ENCODE results near the gene CFAP221. TPM values are rescaled to one million over a fixed set of nuclear protein-coding genes. Genes with fewer than 3 reads are reported as not detected.

The CFAP221 gene
- total RNA-seq, 2 experiments from 2014 or later: not detected

DNA sequence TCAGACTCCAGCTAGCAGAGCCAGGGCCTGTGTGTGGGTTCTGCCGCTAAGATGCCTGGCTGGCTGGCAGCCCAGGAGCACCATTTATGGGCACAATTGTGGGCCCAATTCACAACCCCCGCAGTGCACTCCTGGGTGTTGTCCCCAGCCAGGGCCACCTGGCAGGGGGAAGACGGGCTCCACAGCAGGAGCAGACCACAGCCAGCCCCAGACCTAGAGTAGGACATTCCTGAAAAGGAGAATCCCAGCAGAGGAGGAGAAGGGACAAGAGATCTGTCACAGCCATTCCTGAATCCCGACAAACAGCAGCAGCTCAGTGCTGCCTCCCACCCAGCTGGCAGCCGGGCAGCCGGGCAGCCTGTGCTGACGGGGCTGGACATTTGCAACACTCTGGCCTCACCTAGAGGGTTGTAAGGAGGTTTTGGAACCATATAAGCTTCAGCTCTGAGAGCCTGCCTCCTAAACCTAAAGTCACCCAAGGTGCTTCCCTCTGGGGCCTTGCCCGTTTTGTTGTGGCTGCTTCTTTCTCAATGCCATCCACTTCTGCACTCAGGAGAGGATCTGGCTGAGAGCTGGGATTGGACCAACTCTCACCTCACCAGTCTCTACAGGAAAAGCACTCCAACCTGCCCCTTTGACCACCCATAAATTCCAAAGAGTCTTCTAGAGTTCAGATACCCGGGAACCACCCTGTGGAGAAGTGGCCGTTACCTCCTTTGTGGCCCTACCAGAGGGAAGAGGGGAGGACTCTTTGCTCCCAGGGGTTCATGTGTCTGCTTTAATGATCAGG, 130.7 kb downstream of the CFAP221 start:
- DNase-seq: no peak
- H3K36me3 Mint-ChIP-seq (ENCODE audit: low read depth): peaks cover 21% of the 10 kb centered on the region
- Histone ChIP-seq H3K27me3 (ENCODE audit: control insufficient read depth in 1 of 2, insufficient read depth in 2 of 2, low read length in 2 of 2) (no peaks in the 10 kb centered on the region), H3K9me3 (ENCODE audit: control insufficient read depth in 1 of 2, insufficient read depth in 1 of 2, low read length in 2 of 2) (no peaks in the 10 kb centered on the region), H3K4me3 (ENCODE audit: low read length) (no peak overlapping the region), H3K36me3 (ENCODE audit: insufficient read depth, low read length) (no peaks in the 10 kb centered on the region), H3K4me1 (ENCODE audit: insufficient read depth, low read length) (peaks cover 18% of the 10 kb centered on the region), H3K27ac (ENCODE audit: low read depth in 1 of 2, low read length in 2 of 2) (no peak overlapping the region)
- peaks cover 24% of the 10 kb centered on the region for H3K4me1 Mint-ChIP-seq (ENCODE audit: low read depth)
- H3K4me3 Mint-ChIP-seq: no peak overlapping the region
- intact Hi-C loops (cut with DNase I, micrococcal nuclease): loop anchor here (5.0 to 10.0 kb wide), 4 partner anchors 308 to 1860 kb away; partner anchors contain the start of genes DDX18 (in 2 of the 2), C2orf76 (in 1 of the 2), CCDC93 (in 1 of the 2) and DBI (in 1 of the 2)
- H3K27me3 Mint-ChIP-seq: no peaks in the 10 kb centered on the region
- TF ChIP-seq, protein P1, sequence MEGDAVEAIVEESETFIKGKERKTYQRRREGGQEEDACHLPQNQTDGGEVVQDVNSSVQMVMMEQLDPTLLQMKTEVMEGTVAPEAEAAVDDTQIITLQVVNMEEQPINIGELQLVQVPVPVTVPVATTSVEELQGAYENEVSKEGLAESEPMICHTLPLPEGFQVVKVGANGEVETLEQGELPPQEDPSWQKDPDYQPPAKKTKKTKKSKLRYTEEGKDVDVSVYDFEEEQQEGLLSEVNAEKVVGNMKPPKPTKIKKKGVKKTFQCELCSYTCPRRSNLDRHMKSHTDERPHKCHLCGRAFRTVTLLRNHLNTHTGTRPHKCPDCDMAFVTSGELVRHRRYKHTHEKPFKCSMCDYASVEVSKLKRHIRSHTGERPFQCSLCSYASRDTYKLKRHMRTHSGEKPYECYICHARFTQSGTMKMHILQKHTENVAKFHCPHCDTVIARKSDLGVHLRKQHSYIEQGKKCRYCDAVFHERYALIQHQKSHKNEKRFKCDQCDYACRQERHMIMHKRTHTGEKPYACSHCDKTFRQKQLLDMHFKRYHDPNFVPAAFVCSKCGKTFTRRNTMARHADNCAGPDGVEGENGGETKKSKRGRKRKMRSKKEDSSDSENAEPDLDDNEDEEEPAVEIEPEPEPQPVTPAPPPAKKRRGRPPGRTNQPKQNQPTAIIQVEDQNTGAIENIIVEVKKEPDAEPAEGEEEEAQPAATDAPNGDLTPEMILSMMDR (IDR thresholded peaks at IDR 0.05): no peak
- ATAC-seq (ENCODE audit: poor library complexity): no peak
- H3K9me3 Mint-ChIP-seq: no peaks in the 10 kb centered on the region
- ChIA-PET CTCF (interaction anchor here (1.4 kb wide), 1 partner anchor 555 kb away, joined by 3 read pairs; no protein-coding TSS in a partner anchor), POLR2A (no interaction called here)
- no peak overlapping the region for H3K27ac Mint-ChIP-seq

DNA sequence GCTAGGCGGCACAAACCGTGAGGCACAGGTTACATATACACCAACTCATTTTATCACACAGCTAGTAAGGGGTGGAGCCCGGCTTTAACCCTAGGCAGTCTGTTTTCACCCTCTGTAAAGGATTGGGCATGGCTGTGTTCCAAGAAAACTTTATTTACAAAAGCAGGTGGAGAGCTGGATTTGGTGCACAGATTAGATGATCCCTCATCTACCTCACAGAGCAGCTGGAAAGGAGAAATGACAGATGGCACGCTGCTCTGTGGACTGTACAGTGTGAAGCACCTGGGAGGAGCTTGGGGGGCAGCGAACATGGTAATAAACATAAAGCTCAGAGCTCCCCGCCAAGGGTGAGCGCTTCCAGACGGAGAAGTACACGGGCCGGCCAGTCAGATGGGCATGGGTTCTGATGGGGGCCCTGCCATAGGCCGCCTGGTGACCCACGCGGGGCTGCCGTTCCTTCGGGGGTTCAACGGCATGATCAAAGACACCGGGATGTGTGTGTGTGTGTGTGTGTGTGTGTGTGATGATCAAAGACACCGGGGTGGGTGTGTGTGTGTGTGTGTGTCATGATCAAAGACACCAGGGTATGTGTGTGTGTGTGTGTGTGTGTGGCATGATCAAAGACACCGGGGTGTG, 133.9 kb downstream of the CFAP221 start:
- Histone ChIP-seq H3K9me3 (ENCODE audit: control insufficient read depth in 1 of 2, insufficient read depth in 1 of 2, low read length in 2 of 2) (no peaks in the 10 kb centered on the region), H3K4me3 (ENCODE audit: low read length) (peak overlapping the region; percentile 97), H3K4me1 (ENCODE audit: insufficient read depth, low read length) (peaks cover 27% of the 10 kb centered on the region), H3K36me3 (ENCODE audit: insufficient read depth, low read length) (peaks cover 18% of the 10 kb centered on the region), H3K27me3 (ENCODE audit: control insufficient read depth in 1 of 2, insufficient read depth in 2 of 2, low read length in 2 of 2) (no peaks in the 10 kb centered on the region), H3K27ac (ENCODE audit: low read depth in 1 of 2, low read length in 2 of 2) (peak overlapping the region; percentile 40 to 49)
- DNase-seq: peak in 9 of 14 experiments; percentile 11 to 68 (median 22)
- Mint-ChIP-seq H3K4me1 (ENCODE audit: low read depth) (peaks cover 46% of the 10 kb centered on the region), H3K27ac (peak overlapping the region; percentile 91), H3K9me3 (no peaks in the 10 kb centered on the region), H3K36me3 (ENCODE audit: low read depth) (peaks cover 44% of the 10 kb centered on the region), H3K4me3 (peak overlapping the region; percentile 82), H3K27me3 (no peaks in the 10 kb centered on the region)
- POLR2A ChIA-PET: interaction anchor here (1.0 to 2.6 kb wide), 24 partner anchors 8 to 1863 kb away, joined by 3 to 40 read pairs (median 4); partner anchors contain the start of genes C2orf76, DBI, DDX18 and EPB41L5
- TF ChIP-seq, protein P1 (IDR thresholded peaks at IDR 0.05): no peak
- CTCF ChIA-PET: interaction anchor here (0.6 to 1.3 kb wide), 4 partner anchors 25 to 553 kb away, joined by 3 read pairs; no protein-coding TSS in a partner anchor
- peak; percentile 37 for ATAC-seq (ENCODE audit: poor library complexity)
- intact Hi-C loops (cut with DNase I, micrococcal nuclease): loop anchor here (2.0 to 10.0 kb wide), 5 partner anchors 81 to 1863 kb away; partner anchors contain the start of genes DDX18 (in 2 of the 2), C2orf76 (in 1 of the 2), CCDC93 (in 1 of the 2) and DBI (in 1 of the 2)

DNA sequence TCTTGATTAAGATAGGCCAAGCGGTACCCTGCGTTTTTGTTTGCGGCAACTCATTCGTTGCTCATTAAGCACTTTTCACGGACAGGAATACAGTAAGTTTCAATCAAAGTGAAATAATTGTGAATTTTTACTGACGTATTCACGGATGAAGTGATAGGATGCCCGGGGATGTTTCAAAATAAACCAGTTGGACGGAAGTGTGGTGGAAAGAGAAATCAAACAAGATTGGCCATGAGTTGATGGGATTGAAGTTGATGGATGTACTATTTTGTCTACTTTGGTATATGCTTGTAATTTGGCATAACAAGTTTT, 135.2 kb downstream of the CFAP221 start:
- H3K27ac Mint-ChIP-seq: peak overlapping the region; percentile 91
- ATAC-seq (ENCODE audit: poor library complexity) (no peak), DNase-seq (peak in 1 of 14 experiments; percentile 10)
- H3K9me3 ChIP-seq (ENCODE audit: control insufficient read depth in 1 of 2, insufficient read depth in 1 of 2, low read length in 2 of 2): no peaks in the 10 kb centered on the region
- peaks cover 19% of the 10 kb centered on the region for H3K36me3 ChIP-seq (ENCODE audit: insufficient read depth, low read length)
- peaks cover 49% of the 10 kb centered on the region for H3K36me3 Mint-ChIP-seq (ENCODE audit: low read depth)
- ChIA-PET POLR2A (interaction anchor here (0.6 to 2.6 kb wide), 18 partner anchors 9 to 1865 kb away, joined by 3 to 40 read pairs (median 5); partner anchors contain the start of genes C2orf76, DBI, DDX18 and EPB41L5), CTCF (interaction anchor here (1.3 kb wide), 1 partner anchor 23 kb away, joined by 3 read pairs; no protein-coding TSS in a partner anchor)
- H3K9me3 Mint-ChIP-seq: no peaks in the 10 kb centered on the region
- TF ChIP-seq, protein P1 (IDR thresholded peaks at IDR 0.05): no peak
- H3K4me3 Mint-ChIP-seq: peak overlapping the region; percentile 82
- no peaks in the 10 kb centered on the region for H3K27me3 ChIP-seq (ENCODE audit: control insufficient read depth in 1 of 2, insufficient read depth in 2 of 2, low read length in 2 of 2)
- intact Hi-C loops (cut with DNase I, micrococcal nuclease): loop anchor here (2.0 to 10.0 kb wide), 5 partner anchors 79 to 1865 kb away; partner anchors contain the start of genes DDX18 (in 2 of the 2), C2orf76 (in 1 of the 2), CCDC93 (in 1 of the 2) and DBI (in 1 of the 2)
- H3K27me3 Mint-ChIP-seq: no peaks in the 10 kb centered on the region
- H3K4me1 ChIP-seq (ENCODE audit: insufficient read depth, low read length): peaks cover 27% of the 10 kb centered on the region
- peak overlapping the region; percentile 56 to 67 for H3K27ac ChIP-seq (ENCODE audit: low read depth in 1 of 2, low read length in 2 of 2)
- peak overlapping the region; percentile 97 for H3K4me3 ChIP-seq (ENCODE audit: low read length)
- H3K4me1 Mint-ChIP-seq (ENCODE audit: low read depth): peaks cover 46% of the 10 kb centered on the region

Measured in CD4-positive, alpha-beta T cell (primary cell).